Suprapubic skin (tissue), 4 donors: ENCODE measurements around the gene DSE.

ENCODE experiments used
- POLR2A ChIP-seq, 2 donors: fragments of 450-650 bp; IDR thresholded peaks; one replicate each; pipeline ENCODE4 v1.6.1; 2017; ENCODE audit warnings: antibody characterized with exemption in 2 of 2, mild to moderate bottlenecking in 2 of 2, moderate library complexity in 2 of 2
- POLR2AphosphoS5 ChIP-seq, 3 donors: sonication (generic); formaldehyde crosslinking; IDR thresholded peaks; one replicate each; pipeline ENCODE4 v1.6.1; 2017; ENCODE audit warnings: antibody characterized with exemption in 3 of 3

DNA sequence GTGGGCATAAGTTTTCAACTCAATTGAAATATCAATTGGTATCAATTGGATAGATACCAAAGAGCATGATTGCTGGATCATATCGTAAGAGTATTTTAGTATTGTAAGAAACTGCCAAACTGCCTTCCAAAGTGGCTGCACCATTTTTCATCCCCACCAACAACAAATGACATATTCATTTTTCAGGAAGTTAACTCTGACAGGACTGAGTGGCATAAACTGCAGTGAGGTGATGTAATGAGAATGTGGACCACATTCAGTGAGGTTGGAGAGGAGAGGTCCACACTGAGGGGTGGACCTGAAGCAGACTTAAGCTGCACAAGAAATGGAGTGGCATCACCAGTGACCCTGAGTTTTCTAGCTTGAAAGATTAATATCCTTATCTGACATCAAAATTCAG is 78.8 kb downstream of the DSE start:
- no peak for TF ChIP-seq POLR2AphosphoS5 (IDR thresholded peaks at IDR 0.05)
- TF ChIP-seq POLR2A (IDR thresholded peaks at IDR 0.05), result no peak
